HEK293T (cell line): Measurements from ENCODE around the gene KCNJ15.

ENCODE experiments used
- SUZ12 ChIP-seq: fragments of 450-650 bp; IDR thresholded peaks from 2 replicates; pipeline ENCODE4 v1.6.1; 2016; ENCODE audit warnings: mild to moderate bottlenecking
- ZNF384 ChIP-seq: fragments of 450-650 bp; IDR thresholded peaks from 2 replicates; pipeline ENCODE4 v1.6.1; 2016

DNA sequence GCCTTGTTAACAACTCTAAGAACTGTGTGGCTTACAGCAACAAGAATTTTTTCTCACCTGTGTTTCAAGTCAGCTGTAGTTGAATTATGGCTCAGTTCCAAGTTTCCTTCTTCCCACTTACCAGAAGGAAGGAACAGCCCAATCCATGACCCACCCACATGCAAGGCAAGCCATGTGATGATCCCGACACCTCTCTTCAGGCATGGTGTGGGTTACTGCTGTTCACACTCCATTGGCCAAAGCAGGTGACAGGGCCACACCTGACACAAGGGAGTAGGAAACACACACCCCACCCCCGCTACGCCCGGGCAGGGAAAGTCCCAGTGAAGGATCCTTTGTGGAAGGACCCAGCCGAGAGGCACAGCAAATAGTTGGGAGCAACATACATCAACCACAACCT is 36.3 kb downstream of the KCNJ15 start:
- TF ChIP-seq SUZ12 (no peak), ZNF384 (no peak)
